Dedifferentiated amniotic fluid mesenchymal stem cell (primary cell): ENCODE results near the gene EFCAB7.

Source experiments
- DNase-seq: peaks from one replicate; pipeline ENCODE4 v3.0.0-alpha.2; 2016; ENCODE audit errors: extremely low spot score

The EFCAB7 gene

DNA sequence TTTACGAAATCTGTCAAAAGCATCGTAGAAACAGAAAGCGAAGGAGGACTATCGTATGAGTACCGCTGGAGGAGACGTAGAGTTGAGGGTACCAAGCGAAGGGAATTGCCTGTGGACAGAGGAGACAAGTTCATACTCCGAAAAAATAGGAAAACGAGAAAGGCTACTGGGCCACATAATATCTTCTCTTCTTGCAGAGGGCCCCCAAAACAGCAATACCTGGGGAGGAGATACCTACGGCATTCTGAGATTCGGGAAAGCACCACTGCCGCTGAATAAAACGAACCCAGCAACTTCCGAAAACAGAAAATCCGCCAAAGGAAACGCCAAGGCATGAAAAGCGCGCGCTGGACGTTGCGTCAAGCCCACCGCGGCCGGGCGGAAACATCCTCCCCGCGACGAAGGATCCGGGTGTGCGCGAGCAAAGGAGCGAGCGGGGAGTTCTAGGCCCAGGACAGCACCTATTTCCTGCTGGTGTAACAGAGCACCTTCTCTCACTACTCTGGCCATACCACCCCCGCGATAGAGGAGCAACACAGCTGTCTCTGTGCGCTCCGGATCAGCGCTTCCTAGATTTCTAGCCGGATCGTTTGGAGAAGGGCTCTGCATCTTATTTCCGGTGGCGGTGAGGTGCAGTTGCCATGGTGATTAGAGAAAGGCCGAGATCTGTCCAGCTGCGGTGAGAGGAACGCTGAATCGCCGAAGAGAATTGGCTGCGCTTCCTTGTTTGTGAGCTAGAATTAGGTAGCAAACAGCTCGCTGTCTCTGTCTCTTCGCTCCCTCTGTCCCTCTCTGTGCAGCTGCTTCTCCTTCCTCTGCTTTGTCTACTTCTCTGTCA is at the start of gene EFCAB7, which contains the start of gene ITGB3BP:
TSS of gene EFCAB7 (plus strand) at position 635 of the 838 bp plus-strand sequence. CDS start 2,048 bp downstream, outside the sequence.
TSS of gene ITGB3BP (minus strand) at position 335 of the 838 bp plus-strand sequence. CDS start at position 243, 92 bp downstream.
- DNase-seq = peak; percentile 94

DNA sequence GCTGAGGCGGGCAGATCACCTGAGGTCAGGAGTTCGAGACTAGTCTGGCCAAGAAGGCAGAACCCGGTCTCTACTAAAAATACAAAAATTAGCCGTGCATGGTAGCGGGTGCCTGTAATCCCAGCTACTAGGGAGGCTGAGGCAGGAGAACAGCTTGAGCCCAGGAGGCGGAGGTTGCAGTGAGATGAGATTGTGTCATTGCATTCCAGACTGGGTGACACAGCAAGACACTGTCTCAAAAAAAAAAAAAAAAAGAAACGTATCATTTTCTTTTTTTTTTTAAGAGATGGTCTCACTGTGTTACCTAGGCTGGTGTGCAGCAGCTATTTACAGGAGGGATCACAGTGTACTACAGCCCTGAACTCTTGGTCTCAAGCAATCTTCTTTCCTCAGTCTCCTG is 47.6 kb upstream of the EFCAB7 start:
- no peak for DNase-seq

GRCh38 chr1:63480057-63480456 is 43.3 kb upstream of the EFCAB7 start:
- DNase-seq = no peak

DNA sequence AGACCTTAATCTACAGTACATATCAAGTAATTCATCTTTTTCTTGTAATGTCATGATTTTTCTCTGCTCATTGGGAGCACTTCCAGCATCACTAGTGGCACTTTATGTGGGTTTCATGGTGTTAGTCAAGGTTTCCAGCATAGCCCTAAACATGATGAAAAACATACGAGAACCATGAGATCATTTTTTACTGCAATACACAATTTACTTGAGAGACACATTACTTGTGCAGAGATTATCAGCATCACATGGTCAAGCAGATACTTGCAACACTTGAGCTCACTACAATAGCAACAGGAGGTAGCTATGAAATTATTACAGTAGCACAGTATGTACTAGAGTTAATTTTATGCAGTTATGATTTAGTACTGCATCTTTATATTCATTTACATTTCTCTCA is 36.7 kb upstream of the EFCAB7 start:
- DNase-seq = no peak

- no peak for DNase-seq
Measured at GRCh38 chr1:63487336-63488065, 35.8 kb upstream of the EFCAB7 start.

GRCh38 chr1:63497577-63497976 is 25.7 kb upstream of the EFCAB7 start:
- DNase-seq = no peak

GRCh38 chr1:63498106-63498505 is 25.2 kb upstream of the EFCAB7 start:
- DNase-seq = no peak

DNA sequence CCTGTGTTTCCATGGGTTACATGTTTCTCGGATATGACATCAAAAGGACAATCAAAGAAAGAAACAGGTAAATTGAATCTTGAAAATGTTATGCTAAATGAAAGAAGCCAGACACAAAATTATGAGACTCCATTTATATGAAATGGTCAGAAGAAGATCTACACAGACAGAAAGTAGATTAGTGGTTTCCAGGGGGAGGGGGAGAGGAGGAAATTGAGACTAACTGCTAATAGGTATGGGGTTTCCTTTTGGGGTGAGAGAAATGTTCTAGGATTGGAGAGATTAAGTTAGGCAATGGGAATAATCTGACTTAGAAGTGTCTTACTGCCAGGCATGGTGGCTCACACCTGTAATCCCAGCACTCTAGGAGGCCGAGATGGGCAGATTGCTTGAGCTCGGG is 22.1 kb upstream of the EFCAB7 start:
- no peak for DNase-seq

GRCh38 chr1:63506782-63507181 is 16.5 kb upstream of the EFCAB7 start:
- DNase-seq = no peak

DNA sequence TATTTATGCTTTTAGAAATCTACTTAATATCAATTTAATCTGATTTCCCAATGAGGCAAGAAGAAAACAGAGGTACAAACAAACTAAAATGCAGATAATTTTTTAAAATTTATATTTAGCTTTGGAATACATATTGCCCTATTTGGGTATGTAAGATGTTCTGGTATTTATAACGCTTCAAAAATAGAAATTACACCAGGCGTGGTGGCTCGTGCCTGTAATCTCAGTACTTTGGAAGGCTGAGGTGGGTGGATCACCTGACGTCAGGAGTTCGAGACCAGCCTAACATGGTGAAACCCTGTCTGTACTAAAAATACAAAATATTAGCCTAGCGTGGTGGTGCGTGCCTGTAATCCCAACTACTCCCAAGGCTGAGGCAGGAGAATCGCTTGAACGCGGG is 13.6 kb upstream of the EFCAB7 start:
- DNase-seq = no peak

DNA sequence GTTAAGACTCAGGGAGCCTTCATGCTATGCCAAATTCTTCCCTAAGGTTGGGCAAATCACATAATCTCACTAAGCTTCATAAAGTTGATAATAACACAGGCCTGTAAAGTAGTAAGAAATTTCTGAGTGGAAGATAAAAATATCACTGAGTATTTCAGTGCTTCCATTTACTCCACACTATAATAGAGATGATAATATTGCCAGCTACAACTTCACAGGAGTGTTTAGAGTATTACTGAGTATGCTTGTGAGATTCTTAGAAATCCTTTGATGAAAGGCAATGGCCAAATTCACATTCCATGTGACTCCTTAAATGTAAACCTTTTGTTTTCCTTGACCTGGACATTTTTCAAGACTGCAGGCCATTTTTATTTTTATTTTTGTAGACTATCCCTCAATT is 10.7 kb upstream of the EFCAB7 start:
- DNase-seq = no peak

GRCh38 chr1:63516629-63517028 is 6.7 kb upstream of the EFCAB7 start:
- no peak for DNase-seq

DNA sequence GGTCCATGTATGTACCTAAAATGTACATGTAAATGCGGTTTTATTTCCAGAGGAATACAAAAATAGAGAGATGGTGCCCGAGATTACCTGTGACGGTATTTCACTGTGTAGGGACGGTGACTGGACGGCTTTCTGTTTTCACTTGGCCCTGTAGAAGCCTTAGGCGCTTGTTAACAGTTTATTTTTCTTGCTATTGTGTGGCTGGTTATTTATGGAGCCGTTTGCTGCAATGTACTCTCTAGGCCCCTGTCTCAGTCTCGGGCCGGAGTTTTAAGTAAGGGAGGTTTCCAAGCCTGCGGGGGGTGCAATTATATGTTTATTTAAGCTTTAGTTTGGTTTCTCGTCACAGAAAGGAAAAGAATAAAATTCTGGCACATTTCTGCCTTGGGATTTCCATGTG is 413 bp downstream of the EFCAB7 start:
- no peak for DNase-seq

- no peak for DNase-seq
Measured at GRCh38 chr1:63524201-63524600, 876 bp downstream of the EFCAB7 start.

DNA sequence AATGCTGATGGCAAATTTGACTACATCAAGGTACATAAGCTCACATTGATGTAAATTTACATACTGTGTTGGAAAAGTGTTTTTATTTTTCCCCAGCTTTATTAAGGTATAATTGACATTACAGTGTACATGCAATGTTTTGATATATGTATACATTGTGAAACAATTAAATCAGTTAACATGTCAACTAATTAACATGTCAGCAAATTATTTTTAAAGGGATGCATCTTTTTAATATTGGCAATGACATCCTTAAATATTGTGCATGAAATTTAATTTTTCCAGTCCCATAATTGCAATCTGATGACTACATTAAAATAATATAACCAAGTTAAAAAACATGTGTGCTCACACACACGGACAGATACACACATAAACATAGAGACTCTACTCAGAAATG is 9.4 kb downstream of the EFCAB7 start:
- no peak for DNase-seq

- no peak for DNase-seq
Measured at GRCh38 chr1:63533931-63534330, 10.6 kb downstream of the EFCAB7 start.

DNA sequence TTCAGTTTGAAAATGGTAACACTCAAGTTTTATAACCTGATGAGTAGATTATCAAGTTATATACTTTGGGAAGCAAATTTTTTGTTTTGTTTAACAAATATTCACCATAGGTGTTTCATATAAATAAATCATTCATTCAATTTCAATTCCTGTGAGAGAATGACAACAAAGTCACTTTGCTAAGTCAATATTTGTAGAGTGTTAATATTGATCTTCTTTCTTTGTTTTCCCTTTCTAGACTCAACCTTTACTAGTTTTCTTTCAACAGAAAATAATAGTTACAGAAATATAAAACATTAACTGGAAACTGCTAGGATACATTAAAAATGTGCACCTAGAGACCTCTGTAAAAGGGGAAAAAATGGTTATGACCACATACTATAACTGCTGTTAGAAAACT is 11.1 kb downstream of the EFCAB7 start:
- no peak for DNase-seq

DNA sequence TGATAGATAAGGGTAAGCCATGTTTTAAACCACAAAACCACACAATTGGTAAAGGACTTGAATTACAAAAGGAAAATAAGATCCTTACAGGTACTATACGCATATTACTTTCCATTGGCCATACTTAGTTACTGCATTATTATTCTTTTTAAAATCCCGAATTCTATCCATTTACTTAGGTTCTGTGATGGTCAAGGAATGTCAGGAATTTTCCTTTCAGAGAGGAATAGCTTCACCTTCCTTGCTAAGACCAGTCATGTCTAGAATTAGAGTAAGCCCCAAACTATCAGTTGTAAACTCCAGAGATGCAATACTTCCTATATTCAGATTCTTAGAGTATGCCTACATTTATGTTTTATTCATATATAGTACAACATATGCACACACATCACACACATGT is 13.7 kb downstream of the EFCAB7 start:
- no peak for DNase-seq

GRCh38 chr1:63537940-63538339 is 14.6 kb downstream of the EFCAB7 start:
- DNase-seq = no peak

DNA sequence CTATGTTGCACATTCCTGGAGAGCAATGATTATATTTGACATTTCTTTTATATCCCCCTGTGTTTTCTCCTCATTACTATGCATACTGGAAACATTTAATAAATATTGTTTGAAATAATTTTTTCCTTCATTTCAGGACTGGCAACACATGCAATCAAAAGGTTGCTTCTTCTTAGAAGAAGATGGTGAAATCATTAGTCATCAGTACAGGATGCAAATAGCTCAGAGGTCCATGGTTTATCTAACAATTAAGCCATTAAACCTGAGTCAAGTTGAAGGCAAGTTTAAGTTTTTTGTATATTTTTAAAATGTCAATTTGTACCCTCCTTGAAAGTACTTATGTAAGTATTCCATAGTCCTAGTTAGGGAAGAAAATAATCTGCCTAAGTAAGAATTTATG is 22.5 kb downstream of the EFCAB7 start:
- no peak for DNase-seq

DNA sequence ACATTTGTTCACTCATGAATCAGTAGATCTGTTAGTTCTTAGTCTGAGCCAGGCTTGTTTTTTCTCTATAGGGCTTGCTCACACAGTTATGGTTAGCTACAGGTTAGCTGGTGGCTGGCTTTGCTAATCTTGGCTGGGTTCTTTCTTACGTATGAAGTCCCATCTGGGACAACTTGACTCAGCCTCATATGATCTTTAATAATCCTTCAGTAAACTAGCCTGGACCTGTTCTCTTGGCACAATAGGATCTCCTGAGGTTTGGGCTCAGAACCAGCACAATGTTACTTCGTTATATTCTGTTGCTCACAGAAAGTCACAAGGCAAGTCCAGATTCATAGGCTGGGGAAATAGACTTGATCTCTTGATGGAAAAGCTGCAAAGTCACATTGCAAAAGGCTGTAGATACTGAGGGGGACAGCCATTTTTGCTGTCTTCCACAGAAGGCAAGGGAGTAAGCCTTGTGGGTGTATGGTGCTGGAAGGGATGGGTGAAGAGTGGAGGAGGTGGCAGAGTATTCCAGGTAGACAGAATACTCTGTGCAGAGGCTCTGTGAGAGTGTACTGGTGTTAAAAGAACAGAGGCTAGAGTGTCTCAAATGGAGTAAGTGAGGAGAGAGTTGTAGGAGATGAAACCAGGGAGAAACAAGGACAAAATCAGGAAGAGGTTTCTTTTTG is 24.4 kb downstream of the EFCAB7 start:
- DNase-seq = no peak

GRCh38 chr1:63548303-63548702 is 25.0 kb downstream of the EFCAB7 start:
- no peak for DNase-seq

DNA sequence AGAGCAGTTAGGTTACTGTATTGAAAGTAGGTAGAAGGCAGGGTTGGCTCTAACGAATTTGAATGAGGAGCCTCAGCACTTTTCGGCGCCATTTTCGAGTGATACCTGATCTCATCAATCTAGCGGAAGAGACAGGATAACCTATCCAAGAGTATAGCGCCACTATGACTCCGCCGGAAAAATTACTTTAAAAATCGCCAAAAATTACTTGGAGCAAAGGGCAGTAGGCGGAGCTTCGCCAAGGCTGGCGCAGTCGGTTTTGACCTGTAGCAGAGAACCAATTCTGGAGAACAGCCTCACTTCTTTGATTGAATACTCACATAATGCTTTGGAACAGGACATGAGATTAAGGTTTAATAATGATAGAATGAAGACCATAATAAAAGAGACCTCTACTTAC is 25.6 kb downstream of the EFCAB7 start:
- DNase-seq = no peak
